ENCODE results near the gene SMARCAD1. TPM values are rescaled to one million over a fixed set of nuclear protein-coding genes. Genes with fewer than 3 reads are reported as not detected.

The SMARCAD1 gene
- total RNA-seq, 1 donor from 2014 or later, result 24.2 TPM

DNA sequence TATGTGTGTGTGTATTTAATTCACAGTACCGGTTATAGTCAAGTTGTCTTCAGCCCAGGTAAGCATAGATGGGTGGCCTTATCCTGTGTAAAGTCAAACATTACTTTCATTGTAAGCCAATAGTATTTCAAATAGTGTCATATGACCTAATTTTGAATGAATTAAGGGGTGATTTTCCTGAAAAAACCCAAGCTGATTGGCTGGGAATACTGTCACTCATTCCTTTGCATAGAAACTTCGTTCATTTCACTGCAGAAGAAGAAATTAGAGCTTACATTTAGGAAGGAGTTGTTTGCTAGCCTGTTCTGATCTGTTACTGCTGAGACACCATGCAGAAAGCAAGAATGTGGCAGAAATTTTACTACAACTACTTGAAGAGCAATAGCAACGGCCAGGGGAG is 45.4 kb downstream of the SMARCAD1 start:
- H3K4me1 ChIP-seq, result no peaks in the 10 kb centered on the region
- no peaks in the 10 kb centered on the region for H3K9me3 ChIP-seq
- no peak for DNase-seq
- ATAC-seq, result no peak
- H3K4me3 ChIP-seq, result no peak overlapping the region
- no peak for TF ChIP-seq CTCF (IDR thresholded peaks at IDR 0.05)
- H3K27ac ChIP-seq, result no peak overlapping the region
- intact Hi-C loops (cut with DNase I), result no loop called here
- no peaks in the 10 kb centered on the region for H3K27me3 ChIP-seq (ENCODE audit: low read depth)
- peaks cover 54% of the 10 kb centered on the region for H3K36me3 ChIP-seq

GRCh38 chr4:94256144-94256783 is 48.6 kb downstream of the SMARCAD1 start:
- H3K36me3 ChIP-seq, result peaks cover 47% of the 10 kb centered on the region
- no peaks in the 10 kb centered on the region for H3K4me1 ChIP-seq
- H3K27ac ChIP-seq, result no peak overlapping the region
- ATAC-seq, result no peak
- no peaks in the 10 kb centered on the region for H3K27me3 ChIP-seq (ENCODE audit: low read depth)
- TF ChIP-seq CTCF (IDR thresholded peaks at IDR 0.05), result no peak
- intact Hi-C loops (cut with DNase I), result no loop called here
- no peak for DNase-seq
- no peaks in the 10 kb centered on the region for H3K9me3 ChIP-seq
- H3K4me3 ChIP-seq, result no peak overlapping the region

GRCh38 chr4:94256828-94257227 is 49.2 kb downstream of the SMARCAD1 start:
- Histone ChIP-seq H3K36me3 (peaks cover 42% of the 10 kb centered on the region), H3K27me3 (ENCODE audit: low read depth) (no peaks in the 10 kb centered on the region), H3K27ac (no peak overlapping the region), H3K9me3 (no peaks in the 10 kb centered on the region), H3K4me1 (no peaks in the 10 kb centered on the region), H3K4me3 (no peak overlapping the region)
- TF ChIP-seq CTCF (IDR thresholded peaks at IDR 0.05), result peak; percentile 12
- no peak for ATAC-seq
- DNase-seq, result no peak
- intact Hi-C loops (cut with DNase I), result no loop called here

DNA sequence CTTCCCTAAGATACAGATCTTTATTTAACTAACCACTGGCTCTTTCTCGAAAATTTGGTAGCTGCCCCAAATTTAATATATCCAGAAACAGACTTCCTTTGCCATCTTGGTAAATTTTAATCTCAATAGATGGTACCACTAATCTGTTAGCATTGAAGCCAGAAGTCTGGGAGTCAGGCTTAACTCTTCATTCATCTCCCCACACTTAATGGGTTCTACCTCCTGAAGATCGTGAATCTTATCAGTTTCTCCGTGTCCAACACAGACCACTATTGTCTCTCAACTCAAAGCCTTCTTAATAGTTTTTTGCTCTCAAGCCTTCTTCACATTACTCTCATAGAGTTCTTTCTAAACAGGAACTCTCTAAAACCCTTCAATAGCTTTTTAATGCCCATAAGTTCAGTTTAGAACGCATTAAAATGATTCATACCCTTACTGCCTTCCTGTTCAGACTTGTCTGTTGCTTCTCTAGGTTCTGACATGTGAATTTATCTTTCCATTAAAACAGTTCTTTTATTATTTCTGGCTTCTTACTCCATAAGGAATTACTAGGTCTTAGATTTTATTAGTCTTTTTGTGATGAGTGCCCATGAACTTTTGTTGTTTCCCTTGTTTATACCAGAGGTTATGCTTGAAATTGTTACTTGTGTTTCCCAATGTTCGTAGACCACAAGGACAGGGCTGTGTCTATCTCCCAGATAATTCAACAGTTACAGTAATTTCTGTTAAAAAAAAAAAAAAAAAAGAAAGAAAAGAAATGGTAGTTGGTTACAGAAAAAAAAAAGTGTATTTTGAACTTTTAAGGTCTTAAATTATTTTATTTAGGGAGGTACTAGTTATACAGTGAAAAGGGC is 54.7 kb downstream of the SMARCAD1 start:
- ATAC-seq (no peak), DNase-seq (no peak)
- Histone ChIP-seq H3K27ac (no peak overlapping the region), H3K36me3 (peaks cover 23% of the 10 kb centered on the region), H3K9me3 (no peaks in the 10 kb centered on the region), H3K4me3 (no peak overlapping the region), H3K27me3 (ENCODE audit: low read depth) (no peaks in the 10 kb centered on the region), H3K4me1 (no peaks in the 10 kb centered on the region)
- TF ChIP-seq CTCF (IDR thresholded peaks at IDR 0.05), result no peak
- intact Hi-C loops (cut with DNase I), result no loop called here

- DNase-seq (no peak), ATAC-seq (no peak)
- H3K4me1 ChIP-seq, result no peaks in the 10 kb centered on the region
- no peak for TF ChIP-seq CTCF (IDR thresholded peaks at IDR 0.05)
- intact Hi-C loops (cut with DNase I), result no loop called here
- H3K4me3 ChIP-seq, result no peak overlapping the region
- H3K27ac ChIP-seq, result no peak overlapping the region
- no peaks in the 10 kb centered on the region for H3K27me3 ChIP-seq (ENCODE audit: low read depth)
- no peaks in the 10 kb centered on the region for H3K9me3 ChIP-seq
- H3K36me3 ChIP-seq, result peaks cover 30% of the 10 kb centered on the region
These were observed 59.4 kb downstream of the SMARCAD1 start for GRCh38 chr4:94267037-94267436.
